SK-N-SH (cell line): ENCODE results near the gene MST1. TPM values are rescaled to one million over a fixed set of nuclear protein-coding genes. Genes with fewer than 3 reads are reported as not detected.

Experiments
- CTCF ChIA-PET: fragments of 300-600, 350-600 bp; formaldehyde crosslinking; extraction: SDS; loops from one replicate; lab custom pipeline; 2021; lab: Yijun Ruan, JAX
- POLR2A ChIA-PET: fragments of 350-600 bp; sonication (Branson Sonifier 250); formaldehyde crosslinking; extraction: SDS; loops from one replicate; lab custom pipeline; 2020; ENCODE audit warnings: antibody characterized with exemption, inconsistent platforms; lab: Yijun Ruan, JAX
- DNase-seq: peaks from one replicate; pipeline ENCODE4 v3.0.0; 2012
- H2AFZ ChIP-seq: fragments of 200-600 bp; sonication (generic); 2 replicates; pipeline ENCODE4 v1.8.1; 2016; ENCODE audit warnings: antibody characterized with exemption, mild to moderate bottlenecking, low read depth
- H3F3A ChIP-seq: fragments of 200-600 bp; sonication (generic); replicated peaks from 2 replicates; pipeline ENCODE3; 2016; ENCODE audit warnings: antibody characterized with exemption, mild to moderate bottlenecking; ENCODE audit not compliant: insufficient read depth
- H3K27ac ChIP-seq, 2 experiments: fragments of 200-500 bp in 1 of 2; fragments of 200-600 bp in 1 of 2; sonication (Bioruptor generic) in 1 of 2; sonication (generic), shearing (Covaris generic) in 1 of 2; 2 replicates each; pipeline versions ENCODE4 v1.5.1 to v1.6.1; 2014 to 2016; ENCODE audit warnings: low read depth in 2 of 2, inconsistent platforms in 1 of 2, low read length in 1 of 2, mild to moderate bottlenecking in 1 of 2, mixed read lengths in 1 of 2
- H3K27me3 ChIP-seq: fragments of 200-600 bp; sonication (generic), shearing (Covaris generic); 2 replicates; pipeline ENCODE4 v1.6.1; 2016; ENCODE audit warnings: mixed run types; ENCODE audit not compliant: insufficient read depth
- H3K36me3 ChIP-seq, 2 experiments: fragments of 200-500 bp in 1 of 2; fragments of 200-600 bp in 1 of 2; sonication (Bioruptor generic) in 1 of 2; sonication (generic) in 1 of 2; replicated peaks in 1 of 2; 2 replicates each; pipeline versions ENCODE3 to v1.5.1; 2014 to 2016; ENCODE audit warnings: low read length in 1 of 2, mild to moderate bottlenecking in 1 of 2; ENCODE audit not compliant: insufficient read depth in 2 of 2, control insufficient read depth in 1 of 2
- H3K4me1 ChIP-seq, 2 experiments: fragments of 200-500 bp in 1 of 2; fragments of 200-600 bp in 1 of 2; sonication (Bioruptor generic) in 1 of 2; sonication (generic), shearing (Covaris generic) in 1 of 2; 2 replicates each; pipeline versions ENCODE4 v1.5.1 to v1.6.1; 2014 to 2016; ENCODE audit warnings: low read depth in 1 of 2, low read length in 1 of 2, mixed run types in 1 of 2; ENCODE audit not compliant: insufficient read depth in 2 of 2, control insufficient read depth in 1 of 2
- H3K4me2 ChIP-seq: fragments of 200-600 bp; sonication (generic), shearing (Covaris generic); 2 replicates; pipeline ENCODE4 v1.6.1; 2017; ENCODE audit warnings: mixed run types
- H3K4me3 ChIP-seq, 2 experiments: fragments of 200-500 bp in 1 of 2; fragments of 200-600 bp in 1 of 2; sonication (Bioruptor generic) in 1 of 2; sonication (generic), shearing (Covaris generic) in 1 of 2; 2 replicates each; pipeline versions ENCODE4 v1.5.1 to v1.8.1; 2014 to 2016; ENCODE audit warnings: low read depth in 2 of 2, inconsistent platforms in 1 of 2, low read length in 1 of 2, mild to moderate bottlenecking in 1 of 2, mixed read lengths in 1 of 2, moderate library complexity in 1 of 2
- H3K79me2 ChIP-seq: fragments of 200-600 bp; sonication (generic); 2 replicates; pipeline ENCODE4 v1.8.1; 2017; ENCODE audit warnings: mild to moderate bottlenecking; ENCODE audit not compliant: insufficient read depth
- H3K9ac ChIP-seq: fragments of 200-600 bp; sonication (generic); 2 replicates; pipeline ENCODE4 v1.6.1; 2017; ENCODE audit warnings: mixed run types
- H3K9me2 ChIP-seq: fragments of 200-600 bp; sonication (generic); 2 replicates; pipeline ENCODE4 v1.6.1; 2017; ENCODE audit warnings: mixed run types
- H3K9me3 ChIP-seq: fragments of 200-600 bp; sonication (generic); 2 replicates; pipeline ENCODE4 v1.6.1; 2017; ENCODE audit warnings: mixed run types, mild to moderate bottlenecking, moderate library complexity
- H4K20me1 ChIP-seq: fragments of 200-600 bp; sonication (generic); 2 replicates; pipeline ENCODE4 v1.6.1; 2017; ENCODE audit warnings: mild to moderate bottlenecking, mixed run types; ENCODE audit not compliant: insufficient read depth
- ELF1 ChIP-seq: IDR thresholded peaks from 2 replicates; pipeline ENCODE4 v1.4.0; 2012
- EP300 ChIP-seq, 2 experiments: IDR thresholded peaks; 2 replicates each; pipeline versions ENCODE4 v1.4.0 to v1.6.1; 2012; ENCODE audit warnings: borderline replicate concordance in 1 of 2, low read depth in 1 of 2, low read length in 1 of 2
- FOSL2 ChIP-seq: IDR thresholded peaks from 2 replicates; pipeline ENCODE4 v1.4.0; 2012; ENCODE audit warnings: low read depth, mild to moderate bottlenecking, moderate library complexity, borderline replicate concordance
- FOXJ3 ChIP-seq: sonication (generic); formaldehyde crosslinking; IDR thresholded peaks from 2 replicates; pipeline ENCODE4 v1.5.1; 2020; ENCODE audit warnings: mild to moderate bottlenecking, missing genetic modification reagents
- GATA2 ChIP-seq: sonication (generic); formaldehyde crosslinking; IDR thresholded peaks from 2 replicates; pipeline ENCODE4 v1.5.0; 2020; ENCODE audit warnings: mild to moderate bottlenecking, missing genetic modification reagents
- NFIC ChIP-seq: IDR thresholded peaks from 2 replicates; pipeline ENCODE4 v1.4.0; 2012; ENCODE audit warnings: borderline replicate concordance
- NRF1 ChIP-seq: IDR thresholded peaks from 2 replicates; pipeline ENCODE4 v1.6.1; 2012; ENCODE audit warnings: low read depth, mild to moderate bottlenecking, low read length
- POLR2AphosphoS5 ChIP-seq: IDR thresholded peaks from 2 replicates; pipeline ENCODE4 v1.6.1; 2012; ENCODE audit warnings: low read depth, low read length
- RAD21 ChIP-seq: IDR thresholded peaks from 2 replicates; pipeline ENCODE4 v1.6.1; 2012; ENCODE audit warnings: mild to moderate bottlenecking, low read length
- REST ChIP-seq: IDR thresholded peaks from 2 replicates; pipeline ENCODE4 v1.6.1; 2012; ENCODE audit warnings: mild to moderate bottlenecking, low read depth, low read length, moderate library complexity
- RXRA ChIP-seq: IDR thresholded peaks from 2 replicates; pipeline ENCODE4 v1.4.0; 2012; ENCODE audit warnings: low read depth, mild to moderate bottlenecking, borderline replicate concordance
- SIN3A ChIP-seq: IDR thresholded peaks from 2 replicates; pipeline ENCODE4 v1.6.1; 2012; ENCODE audit warnings: low read depth, mild to moderate bottlenecking, low read length, moderate library complexity, borderline replicate concordance
- YY1 ChIP-seq: IDR thresholded peaks from 2 replicates; pipeline ENCODE4 v1.4.0; 2012; ENCODE audit warnings: low read depth, mild to moderate bottlenecking
- WGBS: methylation state at CpG from one replicate; pipeline ENCODE4 v1.1.6; 2017; ENCODE audit warnings: low lambda C conversion rate; 5-methylcytosine and 5-hydroxymethylcytosine counted together
- polyA plus RNA-seq, 3 experiments: library from polyadenylated mRNA; depleted of rRNA; stranded (reverse); fragments of >200 nt; gene quantifications; 2 replicates each; pipeline ENCODE4 v1.2.3, GENCODE V29; 2012

MST1 gene
- polyA plus RNA-seq, 1 of the 3 experiments (the other 2 are of a cell fraction) = 35.1 TPM

GRCh38 chr3:49649576-49649975 is 39.7 kb downstream of the MST1 start:
- Histone ChIP-seq H3K9me2 (no peaks in the 10 kb centered on the region), H2AFZ (no peak overlapping the region), H3K4me2 (no peak overlapping the region), H3F3A (no peaks in the 10 kb centered on the region), H3K4me3 (no peak overlapping the region), H3K27me3 (no peaks in the 10 kb centered on the region), H3K79me2 (no peaks in the 10 kb centered on the region), H3K4me1 (peaks cover 0 to 9% of the 10 kb centered on the region in 2 experiments; a peak in 1 of 4 replicates), H3K9ac (no peak overlapping the region), H3K36me3 (no peaks in the 10 kb centered on the region), H3K27ac (no peak overlapping the region), H3K9me3 (no peaks in the 10 kb centered on the region), H4K20me1 (no peaks in the 10 kb centered on the region)
- TF ChIP-seq POLR2AphosphoS5 (no peak), RXRA (no peak), YY1 (no peak), EP300 (IDR thresholded peaks at IDR 0.05; ENCODE audit: borderline replicate concordance in 1 of 2, low read depth in 1 of 2, low read length in 1 of 2) (no peak), RAD21 (no peak), FOXJ3 (CRISPR knock-in tag) (no peak), NFIC (no peak), REST (no peak), SIN3A (no peak), GATA2 (no peak), ELF1 (no peak), NRF1 (no peak)
- ChIA-PET CTCF (no interaction called here), POLR2A (no interaction called here)
- no peak for DNase-seq
- 100% methylated on average over 1 of the region's 1 CpG for WGBS

DNA sequence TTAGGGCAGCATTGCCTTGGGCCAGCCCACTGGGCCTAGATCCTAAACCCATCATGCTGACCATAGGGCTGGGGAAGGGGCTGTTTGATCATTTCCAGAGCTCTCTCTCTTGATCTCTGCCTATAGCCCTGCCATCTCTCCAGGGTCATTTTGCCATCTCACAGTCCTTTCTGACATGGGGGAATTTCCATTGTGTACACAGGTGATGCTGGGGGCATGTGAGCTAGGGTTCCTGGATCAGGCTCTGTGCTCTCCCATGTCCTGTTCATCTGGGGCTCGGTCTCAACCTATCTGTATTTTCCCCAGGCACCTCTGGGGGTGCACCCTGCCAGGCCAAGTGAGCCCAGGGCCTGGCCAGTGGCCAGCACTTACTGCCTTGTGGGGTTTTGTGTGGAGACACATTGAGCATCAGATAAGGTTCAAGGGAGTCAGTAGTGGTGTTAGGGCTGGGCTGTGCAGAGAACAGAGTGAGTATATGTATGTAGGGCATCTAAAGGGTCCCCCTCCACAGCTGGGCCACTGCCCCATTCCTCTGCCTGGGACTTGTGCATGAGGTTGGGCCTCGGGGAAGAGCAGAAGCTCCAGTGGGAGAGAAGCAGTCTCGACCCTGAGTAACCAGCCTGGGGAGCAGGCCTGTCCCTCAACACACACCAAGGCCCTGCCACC is 40.8 kb downstream of the MST1 start:
- Histone ChIP-seq H3F3A (no peaks in the 10 kb centered on the region), H3K27me3 (no peaks in the 10 kb centered on the region), H3K9me3 (no peaks in the 10 kb centered on the region), H3K27ac (no peak overlapping the region; a peak in 1 of 4 replicates), H3K4me2 (no peak overlapping the region), H3K4me3 (no peak overlapping the region), H3K79me2 (no peaks in the 10 kb centered on the region), H3K4me1 (peaks cover 0 to 9% of the 10 kb centered on the region in 2 experiments; a peak in 1 of 4 replicates), H4K20me1 (no peaks in the 10 kb centered on the region), H3K9ac (no peak overlapping the region), H3K9me2 (no peaks in the 10 kb centered on the region), H2AFZ (no peak overlapping the region), H3K36me3 (no peaks in the 10 kb centered on the region)
- POLR2A ChIA-PET = no interaction called here
- WGBS = 67% methylated on average over 1 of the region's 3 CpGs
- CTCF ChIA-PET = interaction anchor here (1.8 to 3.5 kb wide), 2 partner anchors 23 to 109 kb away, joined by 7 to 19 read pairs; no protein-coding TSS in a partner anchor
- no peak for DNase-seq
- TF ChIP-seq RXRA (no peak), YY1 (no peak), FOSL2 (no peak)
